GM21360 (cell line): ENCODE results near the gene FLT1.

Experiments used
- ATAC-seq: cut with Tn5 transposase; IDR thresholded peaks from one replicate; pipeline ENCODE4 v1.9.1; 2021; ENCODE audit warnings: mild to moderate bottlenecking, moderate library complexity; ENCODE audit not compliant: unreplicated experiment

Gene FLT1

DNA sequence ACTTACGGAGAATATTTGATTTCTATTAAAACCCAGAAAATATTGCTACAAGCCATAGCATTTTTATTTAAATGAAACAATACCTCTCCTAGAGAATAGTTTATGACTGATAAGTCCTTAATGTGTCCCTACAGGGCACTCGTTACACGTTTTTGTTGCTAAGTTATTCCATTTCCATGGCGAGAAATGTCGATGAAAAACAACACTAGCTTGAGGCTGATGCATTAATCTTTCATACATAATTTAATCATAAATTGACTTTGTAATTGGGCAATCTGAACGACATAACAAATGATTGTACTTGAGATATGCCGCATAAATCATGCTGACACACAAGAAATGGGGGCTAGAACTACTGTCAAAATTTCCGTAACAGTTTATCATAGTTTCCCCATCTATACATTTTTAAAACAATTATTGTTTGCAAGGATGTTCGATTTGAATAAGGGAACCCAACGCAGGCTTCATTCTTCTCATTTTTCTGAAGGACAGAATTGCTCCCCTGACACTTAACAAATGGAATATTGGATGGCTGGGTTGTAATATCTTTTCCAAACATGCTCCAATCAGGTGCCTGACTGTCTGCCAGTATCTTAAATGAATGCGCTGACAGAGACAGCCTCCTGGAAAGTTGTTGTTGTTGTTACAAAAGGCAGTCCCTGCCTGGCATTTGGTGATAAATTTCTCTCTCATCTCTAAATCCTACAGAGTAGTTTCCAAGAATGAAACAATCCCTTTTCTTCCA lies 61.9 kb downstream of the FLT1 start:
- ATAC-seq, result no peak

DNA sequence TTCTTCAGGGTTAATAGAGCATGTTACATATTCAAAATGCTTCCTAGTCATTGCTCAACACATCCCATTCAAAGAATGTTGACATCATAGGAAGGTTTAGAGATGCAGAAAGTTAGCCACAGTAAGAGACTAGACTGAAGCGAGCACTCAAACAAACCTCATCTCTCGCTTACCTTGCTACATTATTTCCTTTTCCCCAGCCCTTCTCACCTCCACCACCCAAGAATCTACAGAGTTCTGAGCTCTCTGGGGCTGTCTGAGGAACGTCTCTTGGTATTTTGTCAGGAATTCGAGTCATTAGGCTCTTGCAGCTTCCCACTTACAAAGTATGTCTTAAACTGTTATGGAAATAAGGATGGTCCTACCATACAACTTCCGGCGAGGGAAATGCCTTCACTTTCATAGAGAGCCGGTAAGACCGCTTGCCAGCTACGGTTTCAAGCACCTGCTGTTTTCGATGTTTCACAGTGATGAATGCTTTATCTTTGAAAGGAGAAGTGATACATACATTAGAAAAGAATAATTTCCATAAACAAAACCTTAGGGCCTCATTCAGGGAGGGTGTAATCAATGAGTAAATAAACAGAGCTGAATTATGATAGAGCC lies 65.1 kb downstream of the FLT1 start:
- peak; percentile 94 for ATAC-seq

DNA sequence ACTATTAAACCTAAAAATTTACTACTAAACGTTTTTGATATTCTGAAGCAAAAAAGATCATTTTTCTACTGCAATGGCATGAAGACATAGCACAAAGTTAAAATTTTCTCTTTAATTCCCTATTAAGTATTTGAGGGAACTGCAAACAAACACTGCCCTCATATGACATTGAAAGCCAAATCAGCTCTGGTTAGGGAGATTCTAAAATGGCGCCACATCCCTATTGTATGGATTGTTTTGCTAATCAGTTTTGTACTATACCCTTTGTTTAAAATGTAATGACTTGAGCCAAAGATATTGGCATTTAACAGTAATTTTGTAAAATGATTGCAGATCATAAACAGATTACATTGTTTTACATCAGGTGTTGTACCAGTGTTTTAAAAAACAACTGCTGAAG lies 65.8 kb downstream of the FLT1 start:
- ATAC-seq, result no peak

DNA sequence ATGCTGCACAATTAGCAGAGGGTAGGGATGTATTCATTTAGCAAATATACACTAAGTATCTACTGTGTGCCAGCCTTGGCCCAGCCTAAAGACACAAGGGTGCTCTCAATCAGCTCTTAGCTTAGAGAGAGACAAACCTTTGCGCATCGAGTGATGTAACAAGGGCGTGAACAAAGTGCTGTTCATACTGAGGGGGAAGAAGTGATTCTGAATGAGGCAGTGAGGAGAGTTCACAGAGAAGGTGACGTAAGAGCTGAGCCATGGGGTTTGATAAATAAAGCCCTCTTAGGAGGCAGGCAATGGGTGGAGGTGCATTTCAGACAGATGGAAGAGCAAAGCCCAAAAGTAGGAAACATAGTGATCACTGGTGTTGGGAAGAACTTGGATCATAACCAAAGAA lies 68.5 kb downstream of the FLT1 start:
- no peak for ATAC-seq

DNA sequence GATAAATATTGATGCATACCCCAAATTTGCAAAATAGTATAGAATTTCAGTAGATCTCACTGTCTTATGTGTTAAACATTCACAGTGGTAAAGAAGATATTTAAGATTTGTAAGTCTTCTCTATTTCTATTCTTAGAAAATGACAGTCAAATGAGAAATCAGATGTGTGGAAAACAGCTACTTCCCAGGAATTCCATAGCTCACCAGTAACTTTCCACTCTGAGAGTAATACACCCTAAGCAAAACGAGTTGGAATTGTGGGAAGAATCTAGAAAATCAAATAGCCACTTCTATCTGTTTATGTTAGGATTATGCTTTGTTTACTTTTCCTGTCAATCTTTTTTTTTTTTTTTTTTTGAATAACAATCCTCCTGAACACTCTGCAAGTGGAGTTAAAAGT lies 69.1 kb downstream of the FLT1 start:
- no peak for ATAC-seq

DNA sequence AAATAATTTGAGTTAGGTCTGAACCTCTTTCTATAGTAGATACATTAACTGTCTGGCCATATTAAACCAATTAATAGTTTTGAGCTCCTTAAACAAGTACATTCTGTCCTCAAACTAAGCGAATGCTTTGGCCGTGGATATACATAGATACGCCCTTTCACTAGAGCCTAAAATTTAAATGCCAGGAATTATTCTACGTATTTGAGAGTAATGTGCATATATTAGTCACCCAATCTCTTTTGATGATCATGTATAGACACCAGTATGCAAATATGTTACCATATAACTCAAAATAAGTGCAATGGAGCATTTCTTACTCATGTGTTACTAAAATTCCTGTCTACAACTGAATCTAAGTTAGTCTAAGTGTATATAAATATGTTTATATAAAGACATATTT lies 70.4 kb downstream of the FLT1 start:
- no peak for ATAC-seq

DNA sequence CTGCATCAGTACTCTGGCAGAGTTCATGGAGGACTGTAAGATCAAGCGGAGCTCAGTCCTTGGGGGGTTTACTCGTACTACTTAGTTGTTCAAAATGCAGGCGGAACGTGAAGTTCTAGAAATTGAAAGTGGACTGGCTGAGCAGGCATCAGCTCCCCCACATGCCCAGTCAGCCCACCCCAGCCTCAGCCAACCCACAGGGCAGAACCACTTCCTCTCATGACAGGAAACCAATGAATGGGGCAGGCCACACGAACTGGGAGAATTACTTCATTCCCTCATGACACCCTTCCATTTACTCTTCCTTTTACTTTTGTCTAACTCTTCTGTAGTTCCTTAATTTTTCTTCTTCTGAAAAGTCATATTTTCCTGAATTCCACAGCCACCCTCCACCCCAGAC lies 71.9 kb downstream of the FLT1 start:
- ATAC-seq, result peak; percentile 64

DNA sequence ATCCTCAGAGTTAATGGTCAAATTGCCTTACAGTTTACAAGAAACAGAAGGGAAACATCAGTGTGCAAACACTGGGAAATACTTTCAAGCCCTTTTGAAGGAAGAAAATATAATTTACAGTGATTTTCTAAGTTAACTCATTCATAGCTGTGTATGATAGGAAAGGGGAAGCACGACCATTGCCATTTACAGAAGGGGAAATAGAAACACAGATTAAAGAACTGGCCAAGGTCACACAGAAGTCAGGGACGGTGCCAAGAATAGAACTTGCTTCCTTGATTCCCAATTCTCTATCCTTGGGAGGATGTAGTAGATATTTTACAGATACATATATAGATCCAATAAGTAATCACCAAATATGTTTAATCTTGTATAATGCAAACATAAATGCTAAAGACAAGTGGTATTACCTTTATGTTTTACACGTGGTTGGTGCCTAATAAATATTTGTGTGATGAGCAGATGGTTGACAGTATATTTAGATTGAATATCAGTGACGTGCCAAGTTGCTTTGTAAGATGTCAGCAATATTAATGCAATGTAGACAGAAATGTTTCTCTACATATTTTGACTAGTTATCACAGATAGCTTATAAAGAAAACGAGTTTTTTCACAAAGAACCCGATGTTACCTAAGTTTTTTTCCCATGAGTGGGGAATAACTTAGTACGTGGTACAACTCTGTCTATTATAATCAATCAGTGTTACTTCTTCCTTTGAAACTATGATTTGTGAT lies 73.1 kb downstream of the FLT1 start:
- no peak for ATAC-seq

DNA sequence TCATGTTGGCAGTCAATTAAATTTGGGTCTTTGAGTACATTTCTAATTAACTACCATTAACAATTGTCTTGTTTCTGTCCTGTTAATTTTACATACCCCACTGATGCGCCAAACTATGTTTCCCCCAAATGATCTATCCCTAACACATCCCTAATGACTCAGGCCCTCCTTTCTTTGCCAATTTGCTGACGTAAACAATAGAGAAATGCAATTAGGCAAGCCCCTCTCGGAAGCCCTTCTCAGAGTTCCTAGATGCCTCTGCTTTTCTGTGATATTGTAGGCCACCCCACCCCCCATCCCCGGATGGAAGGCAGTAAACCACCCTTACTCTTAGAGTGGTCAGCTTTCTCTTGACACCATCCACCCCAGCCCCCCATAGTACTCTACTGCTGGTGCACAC lies 74.2 kb downstream of the FLT1 start:
- ATAC-seq, result no peak

DNA sequence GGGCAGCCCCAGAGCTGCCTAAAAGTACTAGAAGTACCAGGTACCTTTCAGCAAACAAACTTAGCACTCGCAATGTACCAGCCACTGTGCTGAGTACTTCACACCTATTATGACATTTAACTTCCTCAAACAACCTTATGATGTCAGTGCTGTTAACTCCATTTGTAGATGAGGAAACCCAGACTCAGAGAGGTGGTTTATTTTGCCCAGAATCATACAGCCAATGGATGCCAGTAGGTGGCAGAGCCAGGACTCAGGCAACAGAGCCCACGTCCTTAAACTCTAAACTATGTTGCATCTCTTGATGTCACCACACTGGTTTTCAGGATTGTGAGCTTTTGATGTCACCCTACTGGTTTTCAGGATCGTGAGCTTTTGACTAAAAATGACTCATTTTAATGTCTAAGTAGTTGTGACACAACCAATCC lies 78.9 kb downstream of the FLT1 start:
- no peak for ATAC-seq

DNA sequence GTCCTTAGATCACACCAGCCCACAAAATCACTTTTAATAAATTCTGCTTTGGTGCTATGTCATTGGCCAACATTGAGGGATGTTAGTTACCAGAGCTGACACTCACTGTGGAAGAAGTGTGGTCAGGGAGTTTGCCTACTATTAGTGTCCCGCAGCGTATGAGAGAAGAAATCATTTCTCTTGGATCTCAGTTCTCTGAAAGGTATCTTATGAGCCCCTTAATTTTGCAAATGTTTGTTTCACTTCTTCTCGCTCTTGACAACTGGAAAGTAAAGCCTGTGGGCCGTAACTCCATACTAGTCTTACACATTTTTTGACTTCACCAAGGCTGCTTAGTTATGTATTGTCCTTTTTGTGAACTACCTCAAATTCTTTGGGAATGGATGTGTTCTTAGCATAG lies 80.9 kb downstream of the FLT1 start:
- no peak for ATAC-seq

DNA sequence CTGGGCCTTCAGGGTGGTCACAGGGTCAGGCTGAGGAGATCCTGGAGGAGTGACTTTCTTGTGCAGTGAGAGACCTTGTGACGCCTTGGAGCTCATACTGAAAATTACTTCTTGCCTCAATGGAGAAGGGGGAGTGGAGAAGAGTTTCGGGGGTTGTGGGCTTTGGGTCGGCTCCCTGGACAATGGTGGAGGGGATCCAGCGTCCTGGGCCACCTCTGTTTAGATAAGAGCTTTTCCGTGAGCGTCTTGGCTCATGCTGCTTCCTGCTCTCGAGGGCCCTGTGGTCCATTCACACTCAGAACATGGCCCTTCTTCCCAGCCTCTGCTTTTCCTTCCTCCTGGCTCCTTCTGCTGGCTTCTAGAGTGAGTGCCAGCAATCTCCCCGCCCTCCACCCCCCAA lies 81.9 kb downstream of the FLT1 start:
- no peak for ATAC-seq

DNA sequence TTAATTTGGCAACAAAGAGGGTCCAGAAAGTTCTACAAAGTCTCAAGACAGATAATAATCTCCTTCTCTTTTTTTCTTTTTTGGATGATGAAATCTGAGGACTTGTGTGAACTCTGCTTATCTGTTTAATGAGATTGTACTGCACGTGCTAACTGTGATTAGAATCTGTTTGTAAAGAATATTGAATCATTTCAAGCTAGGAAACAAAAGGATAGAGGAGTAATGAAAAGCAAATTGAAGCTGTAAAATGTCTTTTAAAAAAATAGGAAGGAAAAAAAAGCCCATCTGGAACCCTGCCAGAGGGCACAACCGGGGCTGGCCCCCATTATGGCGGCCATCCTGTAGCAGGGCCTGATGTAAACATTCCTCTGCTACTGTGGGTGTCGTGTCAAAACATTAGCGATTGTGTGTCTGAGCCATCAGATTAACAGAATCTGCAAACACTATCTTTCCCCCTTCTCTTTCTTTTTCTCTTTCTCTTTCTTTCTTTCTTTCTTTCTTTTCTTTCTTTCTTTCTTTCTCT lies 83.0 kb downstream of the FLT1 start:
- no peak for ATAC-seq

DNA sequence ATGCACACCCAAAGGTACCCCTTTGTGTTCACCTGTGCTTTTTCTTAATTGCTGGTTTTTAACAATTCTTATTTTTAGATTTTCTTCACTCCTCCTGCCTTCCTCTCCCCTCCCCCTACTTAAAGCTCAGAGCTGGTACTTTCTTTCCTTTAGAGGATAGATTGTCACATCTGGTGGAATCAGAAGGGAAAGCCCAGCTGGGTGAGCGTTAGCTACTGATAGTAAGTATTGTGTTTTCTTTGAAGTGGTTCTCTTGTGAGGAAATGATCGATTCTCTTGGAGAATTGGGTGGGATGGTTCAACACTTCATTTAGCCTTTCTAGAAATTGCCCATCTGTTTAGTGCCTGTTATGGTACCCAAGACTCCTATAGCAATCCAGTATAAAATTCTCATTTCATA lies 84.8 kb downstream of the FLT1 start:
- no peak for ATAC-seq

DNA sequence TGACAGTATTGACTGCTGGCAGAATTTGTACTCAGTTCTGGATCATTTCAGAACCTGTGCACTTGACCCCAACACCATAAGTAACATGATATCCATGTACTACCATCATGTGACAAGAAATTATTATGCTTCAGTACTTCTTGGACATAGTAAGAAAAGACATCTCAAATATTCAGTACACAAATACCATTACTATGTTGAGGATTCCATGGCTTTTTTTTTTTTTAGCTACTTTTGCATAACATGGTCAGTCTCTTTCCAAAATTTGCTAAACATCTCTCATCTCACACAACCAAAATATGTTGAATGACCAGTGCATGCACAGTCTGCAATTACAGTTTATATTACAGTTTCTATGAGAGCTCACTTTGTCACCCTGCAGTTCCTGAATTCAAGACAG lies 85.3 kb downstream of the FLT1 start:
- ATAC-seq, result no peak

DNA sequence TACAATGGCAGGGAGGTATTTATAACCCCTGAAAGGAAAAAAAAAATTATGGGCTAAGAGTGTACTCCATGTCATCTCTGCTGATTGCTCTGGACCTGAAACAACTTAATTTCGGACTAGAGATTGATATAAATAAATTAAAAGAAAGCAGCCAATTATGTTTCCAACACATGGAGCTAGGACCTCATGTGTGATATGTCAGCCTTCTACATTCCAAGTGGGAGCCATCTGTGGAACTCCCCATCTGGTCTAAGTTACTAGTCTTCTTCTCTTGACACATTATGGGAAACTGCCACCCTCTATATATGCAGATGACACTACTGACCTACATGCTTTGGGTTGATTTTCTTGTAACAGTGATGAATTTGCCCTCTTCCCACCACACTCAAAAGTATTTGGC lies 86.1 kb downstream of the FLT1 start:
- ATAC-seq, result no peak

DNA sequence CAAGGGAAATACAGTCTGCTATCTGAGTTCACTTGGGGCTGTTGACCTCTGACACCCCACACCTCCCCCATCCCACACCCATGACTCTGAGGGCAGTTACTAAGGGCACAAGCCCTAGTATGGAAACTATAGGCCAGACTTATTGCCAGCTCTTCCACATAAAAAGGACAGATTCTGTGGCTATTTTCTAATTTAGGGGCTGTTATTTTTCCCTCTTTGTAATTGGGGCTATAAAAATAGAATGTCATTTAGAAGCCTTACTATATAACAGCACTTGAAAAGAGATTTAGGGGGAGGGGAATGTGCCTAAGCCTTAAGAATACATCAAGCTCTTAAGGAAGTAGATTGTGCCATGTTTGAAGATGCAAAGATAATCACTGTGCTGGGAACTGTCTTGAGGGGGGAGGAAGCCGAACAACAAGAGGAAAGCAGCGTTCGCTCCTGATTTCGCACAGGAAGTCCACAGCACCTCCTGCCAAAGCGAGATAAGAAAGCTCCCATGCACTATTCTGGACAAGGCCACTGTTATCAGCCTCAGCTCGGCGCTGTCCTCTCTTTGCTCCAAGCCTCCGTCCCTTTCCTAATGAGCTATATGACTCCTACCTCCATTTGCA lies 86.6 kb downstream of the FLT1 start:
- no peak for ATAC-seq

DNA sequence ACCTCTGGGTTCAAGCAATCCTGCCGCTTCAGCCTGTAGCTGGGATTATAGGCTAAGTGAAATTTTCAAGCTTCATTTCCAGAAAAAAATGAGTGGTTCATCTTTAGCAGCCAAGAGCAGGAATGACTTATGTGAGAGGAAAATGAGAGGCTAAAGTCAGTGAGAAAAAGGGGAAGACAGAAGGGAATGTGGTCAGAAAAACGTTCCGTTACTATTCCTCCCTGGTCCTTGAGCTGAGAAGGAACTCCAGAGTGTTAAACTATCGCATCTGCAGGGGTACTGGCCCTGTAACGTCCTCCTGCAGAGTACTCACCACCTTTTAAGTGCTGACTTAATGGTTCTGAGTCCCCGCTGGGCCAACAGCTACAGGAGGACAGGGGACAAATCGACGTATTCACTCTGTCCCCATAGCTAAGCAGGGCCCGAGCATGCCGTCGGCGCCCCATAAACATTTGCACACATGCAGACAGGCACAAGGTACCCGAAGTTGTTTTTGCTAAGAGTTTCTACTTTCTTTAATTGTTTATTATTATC lies 88.1 kb downstream of the FLT1 start:
- ATAC-seq, result no peak

DNA sequence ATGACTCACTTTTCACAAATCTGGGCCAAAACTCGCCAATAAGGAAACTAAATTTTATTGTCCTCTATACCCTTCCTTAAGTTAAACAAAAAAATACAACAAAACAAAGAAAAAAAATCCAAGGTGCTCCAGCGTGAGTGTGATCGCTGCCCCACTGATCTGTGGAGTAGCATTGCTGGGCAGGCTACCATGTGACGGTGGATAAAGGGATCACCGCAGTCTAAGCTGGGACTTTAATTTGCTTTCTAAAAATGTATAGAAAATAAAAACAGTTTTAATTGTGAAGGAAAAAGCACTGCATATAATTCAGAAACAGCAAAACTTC lies 92.9 kb downstream of the FLT1 start:
- no peak for ATAC-seq

DNA sequence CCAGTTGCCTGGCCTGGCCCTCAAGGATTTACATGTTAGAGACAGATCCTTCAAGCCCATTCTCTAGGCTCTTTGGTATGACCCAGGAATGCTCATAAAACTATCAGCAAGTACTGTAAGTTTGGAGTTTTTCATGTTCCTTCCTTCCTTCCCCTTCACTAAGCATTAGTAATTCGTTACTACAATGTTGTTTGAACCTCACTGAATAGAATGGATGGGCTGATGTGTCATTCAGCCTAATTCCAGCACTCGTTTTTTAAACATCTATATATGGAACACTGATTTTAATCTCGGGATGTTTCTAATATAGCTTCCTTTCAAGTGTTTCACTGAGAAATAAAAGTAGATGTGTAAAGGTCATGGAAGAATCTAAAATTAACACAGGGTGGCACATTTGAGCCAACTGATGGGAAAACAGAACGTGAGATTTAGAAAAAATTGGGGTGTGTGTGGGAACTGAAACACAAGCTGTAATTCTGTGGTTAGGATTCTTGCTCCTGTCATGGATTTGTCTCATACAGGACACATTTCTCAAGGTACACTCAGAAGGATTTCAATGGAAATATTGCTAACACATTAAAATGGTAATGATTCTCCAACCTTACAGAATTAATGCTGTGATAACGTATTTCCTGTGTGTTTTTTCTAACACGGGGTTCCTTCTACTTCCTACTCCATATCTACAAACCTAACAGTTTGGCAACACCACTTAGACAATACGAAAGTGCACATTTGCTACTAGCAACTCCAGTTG lies 93.4 kb downstream of the FLT1 start:
- ATAC-seq, result no peak

DNA sequence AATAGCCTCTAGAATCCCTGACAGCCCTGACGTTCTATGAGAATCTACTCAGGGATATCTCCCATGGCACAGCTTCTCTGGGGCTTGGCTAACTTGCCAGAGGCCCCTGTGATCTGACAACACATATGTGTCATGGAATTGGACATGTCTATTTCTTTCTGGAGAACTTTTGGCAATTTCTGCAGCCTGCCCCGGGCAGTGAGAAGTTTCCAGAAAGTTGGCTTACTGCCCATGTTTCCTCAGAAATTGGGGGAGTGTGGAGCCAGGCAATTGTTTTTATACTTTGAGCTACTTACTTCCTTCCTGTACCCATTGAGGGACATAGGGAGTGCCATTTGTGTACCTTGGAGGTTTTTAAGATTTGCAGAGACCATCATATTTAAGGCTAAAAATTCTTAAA lies 98.9 kb downstream of the FLT1 start:
- no peak for ATAC-seq
